CD4-positive, alpha-beta T cell treated with Interleukin-17A for 4 hours (primary cell): Measurements from ENCODE around the gene ARID1A.

Source experiments
- DNase-seq: peaks from one replicate; pipeline ENCODE4 v3.0.0-alpha.2; 2020; ENCODE audit warnings: mixed read lengths

Gene ARID1A

DNA sequence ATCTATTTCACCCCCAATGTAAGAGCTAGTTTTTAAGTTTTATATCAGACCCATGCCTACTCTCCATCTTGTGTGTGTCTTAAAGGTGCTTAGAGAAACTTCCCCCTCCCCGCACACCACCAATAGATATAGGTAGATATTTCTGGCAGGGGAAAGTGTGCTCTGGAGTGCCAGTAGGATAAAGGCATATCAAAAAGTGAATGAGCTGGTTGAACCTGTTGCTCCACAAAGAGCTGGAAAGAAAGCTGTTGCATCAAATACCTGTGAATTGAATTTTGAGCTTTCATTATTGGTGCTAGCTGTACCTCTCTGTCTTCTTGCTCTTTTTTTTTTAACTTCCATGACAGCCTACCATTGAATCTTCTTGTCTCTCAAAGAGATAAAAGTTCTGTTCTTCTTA is 32.8 kb downstream of the ARID1A start:
- no peak for DNase-seq

DNA sequence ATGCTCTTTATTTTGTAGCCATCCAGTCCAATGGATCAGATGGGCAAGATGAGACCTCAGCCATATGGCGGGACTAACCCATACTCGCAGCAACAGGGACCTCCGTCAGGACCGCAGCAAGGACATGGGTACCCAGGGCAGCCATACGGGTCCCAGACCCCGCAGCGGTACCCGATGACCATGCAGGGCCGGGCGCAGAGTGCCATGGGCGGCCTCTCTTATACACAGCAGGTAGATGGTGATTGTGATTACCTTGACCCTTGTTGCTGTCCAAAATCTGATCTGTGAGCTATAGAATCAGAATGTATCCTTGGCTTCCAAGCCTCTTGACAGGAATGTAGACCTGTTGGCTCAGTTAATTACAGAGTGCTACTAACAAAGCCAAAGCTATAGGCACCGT is 33.8 kb downstream of the ARID1A start:
- no peak for DNase-seq

DNA sequence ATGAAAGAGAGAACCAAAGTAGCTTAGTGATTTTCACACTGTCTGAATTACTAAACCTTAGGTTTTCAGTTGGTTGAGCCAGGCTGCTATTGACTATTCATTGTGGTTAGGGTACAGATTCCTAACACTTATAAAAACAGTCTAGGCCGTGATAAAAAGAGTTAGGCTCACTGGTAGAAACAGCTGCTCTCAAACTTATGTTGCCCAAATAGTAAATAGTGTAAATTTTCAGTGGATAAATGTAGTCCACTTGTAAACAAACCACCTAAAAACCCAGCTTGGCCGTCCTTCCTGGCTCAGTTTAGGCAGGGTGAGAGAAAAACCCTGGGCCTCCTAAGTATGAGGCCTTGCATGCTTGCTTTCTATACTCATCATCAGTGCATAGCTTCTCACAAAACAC is 34.9 kb downstream of the ARID1A start:
- DNase-seq = no peak

DNA sequence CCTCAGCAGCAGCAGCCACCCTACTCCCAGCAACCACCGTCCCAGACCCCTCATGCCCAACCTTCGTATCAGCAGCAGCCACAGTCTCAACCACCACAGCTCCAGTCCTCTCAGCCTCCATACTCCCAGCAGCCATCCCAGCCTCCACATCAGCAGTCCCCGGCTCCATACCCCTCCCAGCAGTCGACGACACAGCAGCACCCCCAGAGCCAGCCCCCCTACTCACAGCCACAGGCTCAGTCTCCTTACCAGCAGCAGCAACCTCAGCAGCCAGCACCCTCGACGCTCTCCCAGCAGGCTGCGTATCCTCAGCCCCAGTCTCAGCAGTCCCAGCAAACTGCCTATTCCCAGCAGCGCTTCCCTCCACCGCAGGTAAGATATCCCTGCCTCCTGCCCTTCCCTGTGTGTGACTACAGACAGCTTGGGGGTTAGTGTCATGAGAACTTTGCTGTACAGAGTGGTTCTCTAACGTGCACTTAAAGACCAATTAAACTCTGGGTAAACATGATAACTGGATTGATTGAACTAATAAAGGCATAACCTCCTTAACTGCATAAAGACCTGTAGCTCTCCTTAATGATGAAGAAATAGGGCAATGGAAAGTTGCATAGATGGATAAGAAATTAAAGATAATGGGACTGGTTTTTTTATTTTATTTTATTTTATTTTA is 35.6 kb downstream of the ARID1A start:
- DNase-seq = no peak

DNA sequence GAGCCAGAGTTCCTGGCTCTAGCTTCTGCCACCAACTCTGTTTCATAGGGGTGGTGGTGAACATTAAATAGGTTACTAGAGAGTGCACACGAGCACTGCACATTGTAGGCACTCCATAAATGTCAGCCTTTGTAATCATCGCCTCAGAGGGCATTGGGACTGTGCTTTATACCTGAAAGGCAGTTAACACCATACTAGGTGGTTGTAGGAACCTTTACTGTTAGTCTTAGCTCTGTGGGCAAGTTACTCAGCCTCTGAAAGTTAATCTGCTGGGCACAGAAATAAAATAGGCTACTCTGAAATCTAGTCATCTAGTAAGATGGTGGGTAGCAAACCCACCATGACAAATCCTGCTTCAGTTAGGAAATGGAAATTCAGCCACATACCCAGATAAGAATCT is 37.6 kb downstream of the ARID1A start:
- DNase-seq = no peak

DNA sequence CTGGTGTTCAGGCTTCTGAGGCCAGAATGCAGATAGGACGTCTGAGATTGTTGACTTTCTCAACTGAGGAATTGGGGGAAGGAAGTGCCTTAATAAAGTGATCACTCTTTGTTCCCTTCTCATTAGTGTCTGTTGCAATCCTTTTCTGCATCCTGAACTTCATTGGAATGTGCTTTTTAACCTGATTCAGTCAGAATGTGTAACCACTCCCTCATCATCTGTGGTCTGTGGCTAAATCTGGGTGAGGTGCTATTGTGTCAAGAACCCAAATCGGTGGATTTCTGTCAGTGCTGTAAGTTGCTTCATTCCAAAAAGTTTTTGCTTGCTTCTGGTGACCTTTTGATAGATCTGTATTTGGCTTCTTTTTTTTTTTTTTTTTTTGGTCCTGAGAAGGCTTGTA is 38.2 kb downstream of the ARID1A start:
- peak; percentile 15 for DNase-seq

DNA sequence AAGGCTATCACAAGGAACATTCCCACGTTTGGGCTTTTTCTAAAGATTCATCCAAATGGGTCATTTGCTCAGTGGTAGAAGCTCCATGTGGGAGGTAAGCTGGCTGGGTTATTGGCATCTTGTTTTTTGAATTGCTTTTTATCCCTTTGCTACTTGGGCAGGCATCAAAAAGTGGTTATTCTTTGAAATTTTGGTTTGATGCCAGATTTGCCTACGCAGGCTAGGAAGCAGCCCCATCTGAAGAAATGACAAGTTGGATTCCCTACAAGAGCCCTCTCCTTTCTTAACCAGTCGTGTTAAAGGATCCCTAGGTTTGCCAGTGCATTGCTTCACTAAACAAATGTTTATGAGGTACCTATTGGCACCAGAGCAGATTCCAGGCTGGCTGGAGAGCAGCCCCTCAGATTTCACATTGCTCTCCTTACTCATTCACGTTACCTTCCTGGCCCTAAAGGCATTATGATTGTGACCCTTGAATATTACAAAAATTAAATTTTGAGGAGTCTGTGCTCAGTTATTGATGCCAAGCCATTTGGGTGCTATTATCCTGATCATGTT is 38.8 kb downstream of the ARID1A start:
- no peak for DNase-seq

DNA sequence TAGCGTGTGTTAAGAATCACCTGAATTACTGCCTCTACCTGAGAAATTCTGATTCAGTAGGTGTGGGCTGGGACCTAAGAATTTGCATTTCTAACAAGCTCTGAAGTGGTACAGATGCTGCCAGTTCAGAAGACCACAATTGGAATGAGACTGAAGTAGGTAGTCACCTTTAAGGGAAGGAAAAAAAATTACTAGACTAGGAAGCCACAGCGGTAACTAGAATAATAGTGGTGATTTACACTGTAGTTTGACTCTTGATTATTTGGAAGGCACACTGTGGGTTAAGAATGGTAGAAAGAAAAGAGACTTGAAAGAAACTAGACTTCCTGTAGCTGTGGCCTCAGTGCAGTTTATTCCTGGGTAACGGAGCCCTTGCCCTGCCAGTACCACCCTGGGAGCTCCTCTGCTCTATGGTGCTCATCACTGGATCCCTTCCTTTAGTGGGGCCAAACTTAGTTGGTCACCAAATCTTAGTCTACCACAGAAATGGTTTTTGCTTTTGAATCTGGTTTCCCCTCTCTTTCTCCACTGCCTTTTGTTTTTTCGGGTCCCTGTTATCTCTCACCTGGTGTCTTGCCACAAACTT is 43.6 kb downstream of the ARID1A start:
- DNase-seq = peak; percentile 46

DNA sequence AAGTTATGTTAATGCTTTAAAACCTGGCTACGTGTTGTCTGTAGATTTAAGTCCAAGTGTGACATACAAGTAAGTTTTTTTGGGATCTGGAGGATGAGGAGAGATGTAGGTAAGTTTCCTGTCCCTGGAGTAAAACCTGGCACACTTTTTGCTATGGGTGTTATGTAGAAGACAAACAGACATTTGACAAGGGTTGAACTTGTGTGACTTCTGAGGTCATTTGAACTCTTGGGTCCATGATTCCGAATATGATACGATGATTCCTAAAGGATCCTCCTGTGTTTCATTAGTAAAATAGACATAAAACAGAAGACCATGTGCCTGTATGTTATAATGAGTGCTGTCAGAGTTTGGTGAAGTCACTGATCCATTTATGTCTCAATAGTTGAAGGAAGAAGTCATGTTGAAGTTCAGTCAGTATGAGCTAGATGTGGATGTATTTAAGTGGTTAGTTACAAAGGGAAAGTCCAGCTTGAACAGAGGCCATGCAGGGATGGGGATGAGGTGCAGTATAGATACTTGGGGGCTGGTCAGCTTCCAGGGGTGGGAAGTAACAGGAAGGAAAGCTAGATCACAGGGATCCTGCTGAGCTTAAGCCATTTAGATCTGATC is 44.3 kb downstream of the ARID1A start:
- DNase-seq = no peak

DNA sequence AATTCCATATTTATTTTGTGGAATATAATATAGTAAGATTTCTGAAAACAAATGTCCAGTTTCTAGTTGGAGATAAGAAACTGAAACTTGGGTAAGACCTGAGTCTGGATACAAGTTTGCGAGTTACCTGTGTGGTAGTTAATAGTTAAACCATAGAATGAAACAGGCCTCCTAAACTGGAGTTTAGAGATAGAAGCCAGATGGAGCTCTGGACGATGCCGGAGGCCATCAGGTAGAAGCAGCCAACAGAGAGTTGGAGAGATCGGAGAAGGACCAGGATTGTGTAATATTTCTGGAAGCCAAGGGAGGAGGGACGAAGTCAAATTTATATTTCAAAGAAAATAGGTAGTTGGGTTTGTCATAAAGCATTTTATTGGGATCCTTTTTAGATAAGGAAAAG is 45.1 kb downstream of the ARID1A start:
- DNase-seq = no peak

DNA sequence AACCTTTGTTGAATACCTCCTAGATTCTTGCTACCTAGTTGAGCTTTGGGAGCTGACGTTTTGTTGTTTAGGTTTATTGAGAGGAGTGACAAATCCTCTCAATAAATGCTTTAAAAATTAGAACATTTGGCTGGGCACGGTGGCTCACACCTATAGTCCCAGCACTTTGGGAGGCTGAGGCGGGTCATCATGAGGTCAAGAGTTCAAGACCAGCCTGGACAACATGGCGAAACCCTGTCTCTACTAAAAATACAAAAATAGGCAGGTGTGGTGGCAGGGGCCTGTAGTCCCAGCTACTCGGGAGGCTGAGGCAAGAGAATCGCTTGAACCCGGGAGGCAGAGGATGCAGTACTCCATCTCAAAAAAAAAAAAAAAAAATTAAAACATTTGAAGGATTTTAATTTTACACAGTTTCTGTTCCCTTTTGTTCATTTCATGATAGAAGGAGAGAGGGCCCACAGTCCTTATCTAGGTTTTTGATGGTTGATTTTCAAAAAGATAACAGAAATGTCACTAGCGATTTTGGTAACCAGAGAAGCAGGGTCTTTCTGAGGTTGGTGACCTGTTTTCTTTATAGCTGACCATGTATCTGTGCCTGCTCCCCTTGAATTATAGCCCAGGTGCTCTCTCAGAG is 47.7 kb downstream of the ARID1A start:
- no peak for DNase-seq

DNA sequence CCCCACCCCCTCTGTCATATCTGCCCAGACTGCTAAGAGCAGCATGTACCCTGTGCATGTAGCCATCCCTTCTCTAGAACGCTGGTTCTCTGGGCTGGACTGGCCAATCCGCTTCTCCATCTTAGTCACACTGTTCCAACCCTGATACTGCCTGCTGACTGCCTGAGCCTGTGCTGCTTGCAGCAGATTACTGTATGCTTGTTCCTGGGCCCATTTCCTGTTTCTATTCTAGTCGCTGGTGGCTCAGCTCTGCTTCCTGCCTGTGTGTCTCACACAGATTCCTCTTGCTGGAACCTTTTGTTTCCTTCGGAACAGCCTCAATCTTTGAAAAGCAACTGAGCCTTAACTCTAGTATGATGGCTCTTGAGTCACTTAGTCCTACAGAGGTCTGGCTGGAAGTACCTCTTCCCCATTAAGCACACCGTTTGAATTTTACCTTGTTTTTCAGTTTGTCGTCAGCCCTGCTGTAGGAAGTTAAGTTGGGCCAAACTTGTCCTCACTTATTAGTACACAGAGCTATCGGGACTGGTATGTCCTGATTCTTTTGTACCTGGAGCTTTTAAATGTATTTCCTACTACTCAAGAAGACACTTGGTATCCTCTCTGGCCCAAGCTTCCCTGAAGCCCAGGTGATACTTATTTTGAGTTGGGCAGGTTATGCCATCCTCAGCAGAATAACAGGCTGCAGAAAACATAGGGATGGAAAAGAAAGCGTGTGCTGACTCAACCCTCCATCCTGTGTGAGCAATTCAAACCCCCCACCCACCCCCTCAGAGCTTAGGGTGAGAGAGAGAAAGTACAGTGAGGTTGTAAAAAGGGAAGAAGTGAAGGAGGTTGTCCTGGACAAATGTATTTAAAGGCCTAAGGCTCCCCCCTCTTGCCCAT is 48.5 kb downstream of the ARID1A start:
- peak; percentile 83 for DNase-seq

DNA sequence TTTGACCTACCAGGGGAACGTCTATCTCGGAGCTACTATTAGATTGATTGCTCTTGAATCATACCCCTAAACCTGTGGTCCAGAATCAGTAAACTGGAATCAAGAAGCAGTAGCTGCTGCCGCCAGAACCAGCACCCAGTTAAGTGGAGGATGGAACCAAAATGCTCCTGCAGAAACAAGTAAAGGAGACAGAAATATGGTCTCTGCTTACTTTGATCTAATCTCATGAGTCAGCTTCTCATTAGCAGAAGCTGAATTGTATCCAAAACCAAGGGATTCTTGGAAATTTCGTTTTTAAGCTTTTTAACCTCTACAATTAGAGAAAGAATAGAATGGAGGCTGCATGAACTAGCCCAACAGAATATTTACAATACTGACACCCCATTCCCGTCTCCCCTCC is 49.4 kb downstream of the ARID1A start:
- DNase-seq = no peak

DNA sequence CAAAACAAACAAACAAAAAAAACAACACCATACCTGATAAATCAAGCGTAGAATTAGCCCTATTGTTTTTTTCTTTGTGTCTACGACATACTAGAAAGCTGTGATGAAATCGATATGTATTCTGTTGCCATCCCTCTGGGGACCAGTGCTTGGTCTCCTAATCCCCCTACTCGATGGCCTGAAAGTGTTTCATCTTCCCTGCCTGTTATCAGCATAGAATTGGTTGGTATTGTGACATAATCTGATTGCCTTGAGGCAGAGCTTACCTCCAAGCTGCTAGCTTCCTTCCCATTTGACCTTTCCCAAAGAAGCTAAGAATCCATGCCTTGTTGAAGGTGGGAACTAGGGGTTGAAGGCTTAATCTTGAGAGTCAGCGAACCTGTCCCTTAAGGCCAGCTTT is 51.2 kb downstream of the ARID1A start:
- no peak for DNase-seq

DNA sequence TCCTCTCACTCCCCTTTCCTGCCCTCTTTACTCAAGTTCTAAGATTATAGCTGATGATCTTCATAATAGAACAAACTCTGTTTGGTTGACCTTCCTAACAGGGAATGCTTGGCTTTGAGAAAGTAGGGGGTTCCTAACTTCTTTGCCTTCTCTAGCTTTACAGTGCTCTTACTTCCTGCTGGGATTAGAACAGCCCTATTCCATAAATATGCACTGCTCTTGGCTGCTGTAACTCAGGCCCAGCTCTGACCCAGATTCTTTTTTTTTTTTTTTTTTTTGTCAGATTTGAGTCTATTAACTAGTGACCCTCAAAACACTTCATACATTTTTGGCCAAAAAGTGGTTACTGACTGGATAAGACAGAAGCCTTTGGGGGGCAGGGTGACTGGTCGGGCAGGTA is 52.5 kb downstream of the ARID1A start:
- no peak for DNase-seq

DNA sequence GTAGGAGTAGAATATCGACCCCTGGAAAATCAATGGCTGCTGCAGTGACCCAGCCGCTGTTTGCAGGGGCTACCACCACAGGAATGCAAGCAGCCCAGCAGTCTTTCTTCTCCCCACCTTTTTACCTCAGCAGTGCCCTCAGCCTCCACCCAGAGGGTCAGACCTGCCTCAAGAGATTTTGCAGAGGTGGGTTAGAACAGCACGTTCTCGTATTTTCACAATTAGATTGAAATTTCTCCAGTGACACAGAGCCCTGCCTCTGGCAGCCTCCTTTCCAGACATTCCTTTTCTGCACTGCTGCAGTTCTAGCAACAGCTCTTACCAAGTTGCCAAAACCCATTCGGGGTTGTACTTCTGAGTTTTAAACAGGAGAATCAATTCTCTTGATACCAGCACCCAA is 53.6 kb downstream of the ARID1A start:
- DNase-seq = no peak

DNA sequence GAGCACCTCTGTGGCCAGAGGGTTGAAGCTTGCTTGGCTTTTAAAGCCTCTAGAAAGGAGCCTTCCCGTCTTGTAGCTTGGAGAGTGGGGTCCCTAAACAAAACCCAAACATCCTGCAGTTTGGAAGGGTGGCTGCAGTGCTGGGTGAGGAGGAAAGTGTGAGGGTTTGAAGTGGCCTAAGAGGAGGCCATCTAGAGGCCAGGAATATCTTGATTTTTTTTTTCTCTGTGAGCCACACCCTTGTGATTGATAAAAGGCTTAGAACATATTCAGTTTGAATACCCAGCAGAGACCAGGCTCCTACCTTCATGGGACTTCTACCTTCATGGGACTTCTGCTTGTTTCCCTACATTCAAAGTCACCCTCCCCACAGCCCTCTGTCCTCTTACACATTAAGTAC is 54.6 kb downstream of the ARID1A start:
- no peak for DNase-seq

DNA sequence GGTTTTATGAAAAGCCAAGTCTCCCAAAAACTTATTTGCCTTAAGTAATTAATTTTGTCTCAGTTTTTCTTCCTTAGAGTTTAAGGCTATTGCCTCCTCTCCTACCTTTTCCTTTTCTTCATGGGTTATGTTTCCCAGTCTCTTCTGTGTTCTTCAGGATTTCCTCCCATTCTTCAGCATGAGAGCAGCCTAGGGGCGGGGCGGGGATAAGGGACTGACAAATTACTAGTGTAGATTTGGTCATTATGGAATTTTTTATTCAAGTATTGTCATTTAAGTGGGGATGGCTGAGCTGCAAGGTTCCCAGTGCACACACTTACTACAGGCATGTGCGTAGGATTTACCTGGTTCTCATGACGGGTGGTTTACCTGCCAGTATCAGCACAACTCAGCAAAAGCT is 56.7 kb downstream of the ARID1A start:
- no peak for DNase-seq

DNA sequence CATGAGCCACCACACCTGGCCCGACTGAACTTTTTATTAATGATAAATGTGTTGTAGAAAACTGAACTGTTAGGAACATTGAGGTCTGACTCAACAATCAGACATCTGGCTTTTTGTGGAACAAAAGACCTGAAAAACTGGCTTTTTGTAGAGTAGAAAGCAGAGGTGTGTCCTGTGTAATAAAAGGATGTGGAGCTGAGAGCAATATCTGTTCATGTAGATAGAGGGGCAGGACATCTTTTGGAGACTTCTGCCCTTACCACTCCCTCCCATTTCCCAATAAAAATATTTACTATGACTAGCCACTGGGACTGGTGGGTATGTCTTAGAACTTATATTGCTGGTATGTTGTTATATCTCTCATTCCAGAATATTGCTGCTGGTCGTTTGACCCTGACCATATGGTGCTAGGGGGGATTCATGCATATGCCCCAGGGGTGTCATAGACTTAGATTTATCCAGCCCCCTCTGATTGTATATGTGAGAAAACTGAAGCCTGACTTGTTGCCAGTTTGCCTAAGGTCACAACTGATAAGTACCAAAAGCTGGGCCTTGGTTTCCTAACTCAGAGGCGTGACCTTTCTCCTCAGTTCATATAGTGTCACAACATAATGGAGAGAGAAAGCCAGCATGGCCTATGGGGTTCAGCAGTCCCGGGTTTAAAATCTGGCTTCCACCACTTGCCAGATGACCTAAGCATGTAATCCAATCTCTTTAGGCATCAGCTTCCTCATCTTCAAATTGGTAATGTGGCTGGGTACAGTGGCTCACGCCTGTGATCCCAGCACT is 58.5 kb downstream of the ARID1A start:
- no peak for DNase-seq

DNA sequence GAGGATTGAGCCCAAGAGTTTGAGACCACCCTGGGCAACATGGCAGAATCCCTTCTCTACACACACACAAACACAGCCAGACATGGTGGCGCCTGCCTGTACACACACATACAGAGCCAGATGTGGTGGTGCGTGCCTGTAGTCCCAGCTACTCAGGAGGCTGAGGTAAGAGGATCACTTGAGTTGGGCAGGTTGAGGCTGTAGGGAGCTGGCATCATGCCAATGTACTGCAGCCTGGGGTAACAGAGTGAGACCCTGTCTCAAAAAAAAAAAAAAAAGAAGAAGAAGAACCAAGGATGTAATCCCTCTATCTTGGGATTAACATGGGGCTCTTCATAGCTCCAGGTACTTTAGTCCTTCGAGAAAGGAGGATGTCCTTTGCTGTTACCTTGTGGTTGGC is 62.5 kb downstream of the ARID1A start:
- no peak for DNase-seq

DNA sequence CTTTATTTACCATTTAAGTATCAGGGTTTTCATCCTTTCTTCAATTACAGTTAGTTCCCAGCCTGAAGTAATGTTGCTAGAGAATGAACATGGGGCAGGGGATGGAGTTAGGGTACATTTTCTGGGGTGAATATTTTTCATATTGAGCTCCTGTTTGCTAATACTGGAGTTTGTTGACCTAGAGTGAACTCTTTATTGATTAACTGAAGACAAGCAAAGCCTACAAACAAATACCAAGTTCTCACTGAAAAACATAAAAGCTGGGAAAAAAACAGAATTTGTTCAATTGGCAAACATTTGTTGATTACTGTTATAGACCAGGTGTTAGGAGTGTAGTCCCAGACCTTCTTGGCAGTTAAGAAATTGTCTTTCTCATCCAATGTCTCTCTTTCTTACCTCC is 63.7 kb downstream of the ARID1A start:
- DNase-seq = no peak

DNA sequence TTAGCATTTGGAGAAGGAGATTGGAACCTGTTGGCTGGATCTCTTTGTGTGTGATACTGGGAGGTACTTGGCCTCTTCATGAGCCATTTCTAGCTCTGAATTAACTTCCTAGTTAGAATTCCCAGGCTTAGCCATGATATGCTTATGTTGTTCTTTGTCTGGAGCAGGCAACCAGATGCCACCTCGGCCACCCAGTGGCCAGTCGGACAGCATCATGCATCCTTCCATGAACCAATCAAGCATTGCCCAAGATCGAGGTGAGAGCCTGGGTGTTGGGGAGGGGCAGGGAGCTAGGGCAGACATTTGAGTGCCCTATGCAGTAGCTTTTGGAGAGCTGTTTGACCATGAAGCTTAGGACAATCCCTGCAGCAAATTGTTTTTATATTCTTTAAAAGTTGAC is 65.4 kb downstream of the ARID1A start:
- DNase-seq = no peak
